Sciatic nerve (tissue), 2 donors: ENCODE measurements around the gene MADCAM1. TPM values are rescaled to one million over a fixed set of nuclear protein-coding genes. Genes with fewer than 3 reads are reported as not detected.

Experiments
- ATAC-seq: fragments of 200-7000 bp; cut with Tn5 transposase; one replicate; pipeline ENCODE4 v1.9.1; 2020; ENCODE audit warnings: mild to moderate bottlenecking, moderate library complexity
- DNase-seq: peaks from one replicate; pipeline ENCODE4 v3.0.0-alpha.2; 2020; ENCODE audit warnings: low spot score
- intact Hi-C: fragments of 100-400 bp; cut with DNase I; formaldehyde crosslinking; loops from one replicate; pipeline ENCODE4 v1.14.2; 2022
- total RNA-seq: library from RNA; stranded (reverse); fragmentation: NEBNext Ultra II Directional; extraction: Animal tissue kit (Norgen Biotek cat#: 25700); gene quantifications from one replicate; pipeline ENCODE4 v1.2.1, GENCODE V29; 2021
- donor health status: DM: no; HTN: no; CAD: no.
- donor health status: DM: no; HTN: no; CAD: no.

Gene MADCAM1
- total RNA-seq, 1 donor from 2014 or later: 1.1 TPM

GRCh38 chr19:522726-523125 is 26.4 kb downstream of the MADCAM1 start:
- no peak for ATAC-seq
- DNase-seq: no peak
- intact Hi-C loops: no loop called here

- no peak for DNase-seq
- intact Hi-C loops: no loop called here
- ATAC-seq: peak; percentile 29
Observed at GRCh38 chr19:524062-524674, 27.9 kb downstream of the MADCAM1 start.

- DNase-seq (no peak), ATAC-seq (no peak)
- intact Hi-C loops: no loop called here
Observed at GRCh38 chr19:525029-525428, 28.7 kb downstream of the MADCAM1 start.

DNA sequence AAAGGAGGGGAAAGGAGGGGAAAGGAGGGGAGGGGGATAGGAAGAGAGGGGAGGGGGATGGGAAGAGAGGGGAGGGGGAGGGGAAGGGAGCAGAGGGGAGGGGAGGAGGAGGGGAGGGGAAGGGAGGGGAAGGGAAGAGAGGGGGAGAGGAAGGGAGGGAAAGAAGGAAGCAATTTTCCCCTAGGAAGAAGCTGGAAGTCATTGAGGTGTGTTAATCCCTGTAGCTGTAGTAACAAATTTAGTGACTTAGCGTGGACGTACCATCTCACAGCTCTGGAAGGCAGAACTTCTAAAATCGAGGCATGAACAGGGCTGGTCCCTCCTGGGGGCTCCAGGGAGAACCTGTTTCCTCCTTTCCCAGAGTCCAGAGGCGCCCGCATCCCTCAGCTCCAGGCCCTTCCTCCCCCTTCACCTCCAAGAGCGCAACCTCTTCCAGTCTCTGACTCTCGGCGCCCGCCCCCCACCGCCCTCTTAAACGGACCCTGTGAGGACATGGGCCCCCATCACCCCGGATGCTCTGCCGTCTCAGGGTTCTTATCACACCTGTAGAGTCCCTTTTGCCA is 29.7 kb downstream of the MADCAM1 start:
- ATAC-seq: no peak
- no peak for DNase-seq
- intact Hi-C loops: no loop called here

GRCh38 chr19:530134-531008 is 34.1 kb downstream of the MADCAM1 start:
- intact Hi-C loops: no loop called here
- DNase-seq (no peak), ATAC-seq (no peak)

DNA sequence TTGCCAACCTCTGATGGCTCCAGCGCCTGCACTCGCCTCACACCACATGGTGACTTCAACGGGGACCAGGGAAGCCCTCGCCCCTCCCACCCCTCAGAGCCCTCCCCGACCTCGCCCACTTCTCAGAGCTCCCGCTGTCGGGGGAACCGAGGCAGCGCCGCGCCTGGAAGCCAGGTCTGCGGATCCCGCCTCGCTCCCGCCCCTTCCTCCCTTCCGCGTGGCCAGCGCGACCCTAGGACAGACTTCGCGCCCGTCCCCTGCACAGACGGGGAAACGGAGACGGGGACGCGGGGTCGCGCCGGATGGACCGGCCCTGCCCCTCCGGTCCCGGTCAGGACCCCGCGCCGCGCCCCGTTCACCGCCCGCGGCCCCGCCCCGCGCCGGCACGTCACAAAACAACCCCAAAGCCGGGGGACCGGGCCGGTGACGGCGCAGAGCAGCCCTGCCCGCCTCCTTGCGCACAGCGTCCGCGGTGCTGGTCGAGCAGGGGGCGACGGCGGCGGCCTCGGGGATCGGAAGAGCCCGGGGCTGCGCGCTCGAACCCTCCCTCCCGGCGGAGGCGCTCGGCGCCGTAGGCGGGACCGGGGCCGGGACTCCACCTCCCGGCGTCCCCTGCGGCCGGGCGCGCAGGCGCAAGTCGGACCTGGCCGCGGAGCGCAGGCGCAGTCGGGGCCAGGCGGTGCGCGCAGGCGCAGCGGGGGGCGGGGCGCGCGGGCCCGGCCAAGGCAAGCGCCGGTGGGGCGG is 34.9 kb downstream of the MADCAM1 start:
- DNase-seq (peak; percentile 90), ATAC-seq (peak; percentile 74)
- intact Hi-C loops: no loop called here

GRCh38 chr19:531753-532560 is 35.7 kb downstream of the MADCAM1 start, which contains the start of gene CDC34:
CDC34 (plus strand) TSS chr19:531760; CDS start chr19:531932, 172 bp downstream.
- intact Hi-C loops: no loop called here
- peak; percentile 5 for ATAC-seq
- DNase-seq: no peak

- intact Hi-C loops: no loop called here
- peak; percentile 78 for DNase-seq
- peak; percentile 71 for ATAC-seq
Observed at GRCh38 chr19:532561-533363, 36.5 kb downstream of the MADCAM1 start.

GRCh38 chr19:533364-534058 is 37.2 kb downstream of the MADCAM1 start:
- DNase-seq: no peak
- ATAC-seq: no peak
- intact Hi-C loops: no loop called here

GRCh38 chr19:534088-534487 is 37.8 kb downstream of the MADCAM1 start:
- DNase-seq: no peak
- ATAC-seq: no peak
- intact Hi-C loops: no loop called here

GRCh38 chr19:535017-535835 is 38.9 kb downstream of the MADCAM1 start:
- intact Hi-C loops: no loop called here
- ATAC-seq (no peak), DNase-seq (no peak)

GRCh38 chr19:536031-536880 is 40.0 kb downstream of the MADCAM1 start:
- ATAC-seq: no peak
- no peak for DNase-seq
- intact Hi-C loops: no loop called here

DNA sequence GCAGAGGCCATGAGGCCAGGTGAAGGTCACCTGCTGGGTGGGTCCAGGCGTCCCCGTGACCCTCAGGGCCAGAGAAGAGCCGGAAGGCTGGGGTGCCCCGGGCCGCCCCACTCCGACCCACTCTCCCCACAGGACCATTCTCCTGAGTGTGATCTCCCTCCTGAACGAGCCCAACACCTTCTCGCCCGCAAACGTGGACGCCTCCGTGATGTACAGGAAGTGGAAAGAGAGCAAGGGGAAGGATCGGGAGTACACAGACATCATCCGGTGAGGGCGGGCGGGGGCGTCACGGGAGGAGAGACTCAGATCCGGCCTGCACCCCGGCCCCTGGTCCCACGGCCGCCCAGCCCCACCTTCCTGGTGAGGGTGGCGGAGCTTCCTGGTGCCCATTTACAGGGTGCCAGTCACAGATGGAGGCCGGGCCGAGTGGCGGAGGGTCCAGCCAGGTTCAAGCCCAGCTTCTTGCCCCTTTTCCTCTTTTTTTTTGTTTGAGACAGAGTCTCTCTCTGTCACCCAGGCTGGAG is 40.7 kb downstream of the MADCAM1 start:
- DNase-seq: no peak
- no peak for ATAC-seq
- intact Hi-C loops: no loop called here

- intact Hi-C loops: no loop called here
- ATAC-seq (no peak), DNase-seq (no peak)
Observed at GRCh38 chr19:538641-539428, 42.5 kb downstream of the MADCAM1 start.
